ENCODE measurements around the gene SAMMSON. TPM values are rescaled to one million over a fixed set of nuclear protein-coding genes. Genes with fewer than 3 reads are reported as not detected.

SAMMSON gene
- total RNA-seq, 2 donors from 2014 or later: not detected

GRCh38 chr3:70072754-70073153, 73.2 kb downstream of the SAMMSON start:
- ATAC-seq (no peak), DNase-seq (no peak)
- intact Hi-C loops (cut with DNase I): no loop called here

- DNase-seq (no peak), ATAC-seq (no peak)
- intact Hi-C loops (cut with DNase I): no loop called here
These were observed 75.6 kb downstream of the SAMMSON start for GRCh38 chr3:70075101-70075500.

GRCh38 chr3:70076396-70076795, 76.9 kb downstream of the SAMMSON start:
- ATAC-seq: no peak
- intact Hi-C loops (cut with DNase I): no loop called here
- DNase-seq: no peak

GRCh38 chr3:70078778-70079177, 79.2 kb downstream of the SAMMSON start:
- ATAC-seq: no peak
- no peak for DNase-seq
- intact Hi-C loops (cut with DNase I): no loop called here

- ATAC-seq (no peak), DNase-seq (no peak)
- intact Hi-C loops (cut with DNase I): loop anchor here in 1 of 2 donors (5.0 kb wide), 1 partner anchor 272 kb away; no protein-coding TSS in a partner anchor
These were observed 86.1 kb downstream of the SAMMSON start for GRCh38 chr3:70085613-70086012.

GRCh38 chr3:70086336-70086735, 86.8 kb downstream of the SAMMSON start:
- intact Hi-C loops (cut with DNase I): loop anchor here in 1 of 2 donors (5.0 kb wide), 1 partner anchor 271 kb away; no protein-coding TSS in a partner anchor
- ATAC-seq (no peak), DNase-seq (no peak)

- intact Hi-C loops (cut with DNase I): loop anchor here in 1 of 2 donors (10.0 kb wide), 1 partner anchor 264 kb away; no protein-coding TSS in a partner anchor
- ATAC-seq: no peak
- no peak for DNase-seq
These were observed 90.9 kb downstream of the SAMMSON start for GRCh38 chr3:70090322-70090913.

- intact Hi-C loops (cut with DNase I): loop anchor here in 1 of 2 donors (10.0 kb wide), 1 partner anchor 261 kb away; no protein-coding TSS in a partner anchor
- no peak for DNase-seq
- no peak for ATAC-seq
These were observed 94.7 kb downstream of the SAMMSON start for GRCh38 chr3:70094197-70094596.

- DNase-seq: no peak
- intact Hi-C loops (cut with DNase I): loop anchor here in 1 of 2 donors (10.0 kb wide), 1 partner anchor 260 kb away; no protein-coding TSS in a partner anchor
These were observed 95.7 kb downstream of the SAMMSON start for GRCh38 chr3:70095260-70095659.

GRCh38 chr3:70096376-70097066, 97.0 kb downstream of the SAMMSON start:
- DNase-seq (no peak), ATAC-seq (no peak)
- intact Hi-C loops (cut with DNase I): loop anchor here in 1 of 2 donors (10.0 kb wide), 1 partner anchor 258 kb away; no protein-coding TSS in a partner anchor

More at GRCh38 chr3:70095260-70095659, 95.7 kb downstream of the SAMMSON start:
- ATAC-seq: no peak

- ATAC-seq (no peak), DNase-seq (no peak)
- intact Hi-C loops (cut with DNase I): loop anchor here in 1 of 2 donors (10.0 kb wide), 1 partner anchor 258 kb away; no protein-coding TSS in a partner anchor
These were observed 97.6 kb downstream of the SAMMSON start for GRCh38 chr3:70097084-70097483.

GRCh38 chr3:70108072-70108471, 108.5 kb downstream of the SAMMSON start:
- DNase-seq: no peak
- no peak for ATAC-seq
- intact Hi-C loops (cut with DNase I): no loop called here

GRCh38 chr3:70108546-70108945, 109.0 kb downstream of the SAMMSON start:
- intact Hi-C loops (cut with DNase I): no loop called here
- DNase-seq: no peak
- no peak for ATAC-seq

- no peak for DNase-seq
- no peak for ATAC-seq
- intact Hi-C loops (cut with DNase I): no loop called here
These were observed 110.5 kb downstream of the SAMMSON start for GRCh38 chr3:70110066-70110465.

- no peak for DNase-seq
- ATAC-seq: no peak
- intact Hi-C loops (cut with DNase I): no loop called here
These were observed 111.9 kb downstream of the SAMMSON start for GRCh38 chr3:70111411-70111810.

- DNase-seq (no peak), ATAC-seq (no peak)
- intact Hi-C loops (cut with DNase I): no loop called here
These were observed 113.2 kb downstream of the SAMMSON start for GRCh38 chr3:70112751-70113150.

GRCh38 chr3:70114431-70114830, 114.9 kb downstream of the SAMMSON start:
- no peak for ATAC-seq
- intact Hi-C loops (cut with DNase I): no loop called here
- DNase-seq: no peak

- ATAC-seq: no peak
- DNase-seq: no peak
- intact Hi-C loops (cut with DNase I): no loop called here
These were observed 120.3 kb downstream of the SAMMSON start for GRCh38 chr3:70119879-70120278.

All from left cardiac atrium (tissue), 4 donors.